HG02678 (cell line): Measurements from ENCODE around the gene MTAP.

ENCODE experiments used
- ATAC-seq: cut with Tn5 transposase; IDR thresholded peaks from one replicate; pipeline ENCODE4 v1.9.1; 2021; ENCODE audit warnings: mild to moderate bottlenecking, moderate library complexity; ENCODE audit not compliant: unreplicated experiment

MTAP gene

GRCh38 chr9:21802418-21803000, at the start of gene MTAP:
MTAP (plus strand) TSS chr9:21802636; CDS start chr9:21802749, 113 bp downstream.
- ATAC-seq: peak; percentile 88

DNA sequence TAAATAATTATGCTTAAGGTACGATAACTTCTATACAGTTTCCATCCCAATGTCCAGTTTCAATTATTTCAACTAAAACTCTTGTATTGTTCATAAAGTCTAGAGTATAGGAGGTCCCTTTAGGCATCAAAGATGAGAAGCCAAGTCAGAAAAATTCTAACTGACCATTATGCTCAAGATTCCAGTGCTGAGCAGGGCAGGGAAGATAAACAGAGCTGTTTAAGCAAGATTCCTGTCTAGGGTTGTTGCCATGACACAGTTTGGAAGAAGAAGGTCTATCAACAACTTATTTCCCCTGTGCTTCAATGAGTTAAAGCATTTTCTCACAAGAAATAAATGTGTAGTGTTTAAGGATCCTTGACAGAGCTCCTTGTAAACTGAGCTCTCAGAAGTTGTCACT, 48.9 kb upstream of the MTAP start:
- ATAC-seq: no peak

GRCh38 chr9:21754741-21755140, 47.7 kb upstream of the MTAP start:
- no peak for ATAC-seq

- ATAC-seq: no peak
Observed at GRCh38 chr9:21758540-21758939, 43.9 kb upstream of the MTAP start.

GRCh38 chr9:21761309-21761901, 41.0 kb upstream of the MTAP start:
- peak; percentile 90 for ATAC-seq

GRCh38 chr9:21762064-21762463, 40.4 kb upstream of the MTAP start:
- ATAC-seq: no peak

DNA sequence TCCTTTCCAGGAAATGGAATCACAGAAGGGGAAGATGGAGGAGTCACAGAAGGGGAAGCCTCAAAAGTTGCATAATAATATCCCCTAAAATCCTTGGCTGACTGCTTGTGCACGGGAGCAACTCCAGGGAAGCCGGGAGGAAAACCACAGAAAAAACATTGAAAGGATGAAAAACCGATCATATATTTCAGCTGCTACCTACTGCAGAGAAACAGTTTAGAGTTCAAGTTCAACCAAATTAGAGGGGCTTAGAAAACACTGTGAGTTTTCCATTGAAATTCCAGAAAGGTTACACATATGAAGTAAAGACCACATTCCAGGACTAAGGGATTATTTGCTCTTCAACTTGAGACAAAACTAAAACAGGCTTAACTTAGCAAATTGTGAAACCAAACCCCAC, 37.6 kb upstream of the MTAP start:
- no peak for ATAC-seq

GRCh38 chr9:21766096-21766495, 36.3 kb upstream of the MTAP start:
- ATAC-seq: no peak

- no peak for ATAC-seq
Observed at GRCh38 chr9:21770871-21771560, 31.4 kb upstream of the MTAP start.

DNA sequence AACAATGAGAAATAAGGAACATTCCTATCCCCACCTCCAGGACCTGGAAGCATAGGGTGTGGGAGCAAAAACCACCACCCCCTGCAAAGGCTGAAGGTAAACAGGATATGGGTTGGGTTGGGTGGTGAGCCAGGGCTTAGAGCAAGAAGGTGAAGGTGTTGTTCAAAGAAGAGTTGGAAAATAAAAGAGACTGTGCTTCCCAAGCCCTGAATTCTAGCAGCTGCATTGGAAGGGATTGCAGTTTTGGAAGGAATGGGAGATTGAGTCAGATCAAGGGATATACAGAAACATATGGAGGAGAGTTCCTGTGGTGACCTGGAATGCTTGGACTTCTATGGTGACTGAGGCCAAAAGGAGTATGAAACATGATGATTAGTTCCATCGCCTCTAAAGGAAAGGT, 24.7 kb upstream of the MTAP start:
- ATAC-seq: no peak

DNA sequence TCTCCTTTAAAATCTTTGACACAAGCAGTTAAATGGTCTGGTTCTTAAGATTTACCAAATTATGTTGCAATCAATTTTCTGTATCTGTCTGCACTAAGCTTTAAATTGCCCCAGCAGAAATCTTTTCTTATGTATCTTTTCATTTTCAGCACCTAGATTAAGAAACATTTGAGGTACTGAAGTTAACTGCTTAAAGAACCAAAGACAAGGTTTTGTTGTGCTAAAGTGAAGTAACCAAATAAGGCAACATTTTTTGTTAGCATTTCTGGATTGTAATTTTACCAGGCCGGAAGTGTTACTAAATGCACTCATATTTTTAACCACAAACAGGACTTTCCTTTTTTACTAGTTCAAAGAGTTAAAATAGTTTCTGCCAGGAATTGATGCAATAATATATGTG, 24.1 kb upstream of the MTAP start:
- ATAC-seq: no peak

DNA sequence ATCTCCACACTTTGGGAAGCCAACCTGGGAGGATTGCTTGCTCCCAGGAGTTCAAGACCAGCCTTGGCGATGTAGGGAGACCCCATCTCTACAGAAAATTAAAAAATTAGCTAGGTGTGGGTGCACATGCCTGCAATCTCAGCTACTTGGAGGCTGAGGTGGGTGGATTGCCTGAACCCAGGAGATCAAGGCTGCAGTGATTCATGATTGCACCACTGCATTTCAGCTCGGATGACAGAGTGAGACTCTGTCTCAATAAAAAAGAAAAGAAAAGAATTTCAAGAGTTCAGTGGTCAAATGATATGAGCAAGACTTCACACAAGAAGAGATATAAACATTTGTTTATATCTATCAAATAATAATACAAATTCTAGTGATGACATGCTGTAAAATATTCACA, 23.0 kb upstream of the MTAP start:
- no peak for ATAC-seq

DNA sequence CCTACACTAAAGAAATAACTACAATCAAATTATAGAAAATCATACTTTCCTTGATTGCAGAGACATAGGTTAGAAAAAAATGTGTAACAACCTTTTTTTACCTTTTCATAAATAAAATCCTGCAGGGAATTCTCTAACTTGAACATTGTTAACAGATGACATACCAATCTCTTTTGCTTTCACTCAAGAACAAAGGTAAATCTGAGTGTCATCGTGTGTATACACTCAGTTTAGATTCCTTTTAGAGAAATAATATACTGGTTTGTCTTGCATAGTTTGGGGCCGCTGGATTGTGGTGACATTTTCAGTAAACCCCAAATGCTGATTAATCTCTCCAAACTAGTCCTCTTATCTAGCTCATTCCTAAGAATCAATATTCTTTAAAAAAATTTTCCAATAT, 20.8 kb upstream of the MTAP start:
- no peak for ATAC-seq

DNA sequence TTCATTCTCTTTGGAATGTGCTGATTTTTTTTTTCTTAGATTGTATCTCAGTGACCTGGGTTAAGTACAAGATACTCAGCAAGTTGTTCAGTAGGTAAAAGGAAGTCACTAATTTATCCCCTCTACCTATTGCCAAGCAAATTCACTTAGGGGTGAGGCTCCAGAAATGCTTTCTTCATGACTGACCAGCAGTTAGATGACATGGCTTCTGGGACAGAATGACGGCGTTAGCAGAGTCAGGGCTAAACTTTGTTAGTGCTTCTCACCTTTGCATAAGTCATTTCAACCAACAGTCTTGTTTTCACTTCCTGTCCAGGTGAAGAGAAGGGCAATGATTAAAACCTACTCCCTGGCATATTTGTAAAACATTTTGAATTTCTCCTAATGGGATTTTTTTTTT, 20.2 kb upstream of the MTAP start:
- no peak for ATAC-seq

DNA sequence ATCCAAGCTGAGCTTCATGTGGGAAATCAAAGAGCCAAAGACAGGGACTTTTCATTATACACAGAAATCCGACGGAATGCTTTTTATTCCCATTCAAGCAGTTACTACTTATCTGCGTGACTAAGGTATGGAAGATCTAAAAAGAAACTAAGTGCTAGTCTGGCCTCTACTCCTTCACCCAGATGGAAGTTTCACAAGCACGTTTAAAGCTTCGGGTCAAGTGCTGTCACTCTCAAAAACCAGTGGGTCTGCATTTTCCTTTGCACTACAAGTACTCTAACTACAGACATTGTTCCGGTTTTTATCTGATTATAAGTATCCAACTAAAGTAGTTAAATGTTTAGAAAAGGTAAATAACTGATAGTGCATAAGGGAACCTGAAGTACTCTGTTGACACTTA, 13.7 kb upstream of the MTAP start:
- no peak for ATAC-seq

DNA sequence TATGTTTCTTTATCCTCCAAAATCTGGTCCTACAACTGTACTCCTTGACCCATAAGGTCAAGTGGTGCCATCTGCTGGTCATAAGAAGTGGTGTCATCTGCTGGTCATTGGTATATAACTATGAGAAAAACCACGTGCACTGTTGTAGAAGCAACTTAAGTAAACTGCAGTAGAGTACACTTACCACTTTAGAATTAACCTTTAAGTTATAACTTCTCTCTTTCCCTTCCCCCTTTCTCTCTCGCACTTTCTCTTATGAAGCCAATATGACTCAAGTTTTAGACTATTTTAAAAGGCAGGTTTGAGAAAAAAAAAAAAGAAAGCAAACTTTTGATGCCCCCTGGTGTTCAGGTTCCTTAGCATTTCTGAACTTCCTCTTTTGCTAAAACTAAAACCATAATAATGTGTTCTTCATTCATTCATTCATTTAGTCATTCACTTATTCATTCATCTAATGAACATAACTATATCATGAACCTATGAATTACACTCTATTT, 12.8 kb upstream of the MTAP start:
- peak; percentile 99 for ATAC-seq

DNA sequence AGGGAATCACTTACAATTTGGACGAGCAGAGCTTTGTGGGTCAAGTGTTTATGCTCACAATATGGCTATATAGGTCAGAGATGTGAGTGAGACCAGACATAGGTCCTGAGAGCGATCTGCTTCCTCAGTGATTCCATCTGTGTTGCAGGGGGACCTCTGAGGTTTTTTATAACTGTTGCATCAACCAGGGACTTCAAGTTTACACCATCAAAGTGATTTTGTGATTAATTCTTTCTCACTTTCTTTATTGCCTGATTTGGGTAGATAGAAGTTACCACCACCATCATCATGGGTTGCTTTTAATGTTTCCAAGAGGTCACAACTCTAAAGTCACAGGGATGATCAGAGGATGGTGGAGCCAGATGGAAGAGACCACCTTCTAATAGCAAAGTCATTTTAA, 7.0 kb upstream of the MTAP start:
- ATAC-seq: no peak

DNA sequence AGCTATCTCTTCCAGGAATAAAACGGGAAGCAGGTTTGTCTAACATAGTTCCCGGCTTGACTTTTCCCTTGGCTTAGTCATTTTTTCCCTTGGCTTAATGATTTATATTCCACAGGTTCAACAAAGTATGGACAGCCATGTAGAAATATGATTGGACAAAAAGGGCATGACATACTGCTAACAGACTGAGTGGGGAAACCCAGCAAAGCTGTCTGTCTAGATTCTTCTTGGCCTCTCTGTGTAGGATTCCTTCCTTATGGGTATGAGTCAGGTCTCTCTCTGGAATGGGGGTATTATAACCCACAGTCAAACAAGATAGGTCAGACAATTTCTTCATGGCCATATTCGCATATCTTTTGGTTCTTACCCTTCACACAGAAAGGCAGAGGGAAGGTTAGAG, 5.7 kb upstream of the MTAP start:
- ATAC-seq: no peak

DNA sequence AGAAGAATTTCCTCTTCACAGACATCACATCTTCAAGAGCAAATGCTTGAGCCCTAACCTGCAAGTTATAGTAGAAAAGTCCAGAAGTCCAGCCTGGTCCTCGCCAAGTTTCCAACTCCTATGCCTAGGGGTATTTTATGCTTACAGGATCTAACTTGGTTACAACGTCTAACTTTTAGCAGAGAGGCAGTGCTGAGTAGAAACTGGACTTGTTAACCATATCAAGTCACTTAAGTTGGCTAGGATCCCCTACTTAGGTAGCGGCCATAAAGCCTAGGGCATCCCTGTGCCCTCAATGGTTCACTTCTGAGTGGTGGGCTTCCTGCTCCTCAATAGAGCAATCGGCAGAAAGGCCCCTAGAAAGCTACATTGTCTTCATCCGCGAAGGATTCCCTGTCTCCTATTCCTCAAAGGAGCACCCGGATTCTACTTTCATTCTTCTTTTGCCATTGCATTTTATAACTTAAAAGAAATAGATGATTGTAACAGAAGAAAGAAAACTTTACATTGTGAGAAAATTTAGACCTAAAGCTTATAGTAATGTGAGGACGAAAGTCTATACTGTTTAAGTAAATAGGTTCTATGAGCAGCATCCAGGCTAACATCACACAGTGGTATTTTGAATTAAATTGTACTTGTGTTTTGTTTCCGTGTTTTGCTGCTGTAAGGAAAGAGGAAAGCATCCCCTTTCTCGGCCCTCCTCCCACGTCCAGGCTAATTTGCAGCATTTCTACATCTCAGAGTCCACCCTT, 1.3 kb upstream of the MTAP start:
- no peak for ATAC-seq

DNA sequence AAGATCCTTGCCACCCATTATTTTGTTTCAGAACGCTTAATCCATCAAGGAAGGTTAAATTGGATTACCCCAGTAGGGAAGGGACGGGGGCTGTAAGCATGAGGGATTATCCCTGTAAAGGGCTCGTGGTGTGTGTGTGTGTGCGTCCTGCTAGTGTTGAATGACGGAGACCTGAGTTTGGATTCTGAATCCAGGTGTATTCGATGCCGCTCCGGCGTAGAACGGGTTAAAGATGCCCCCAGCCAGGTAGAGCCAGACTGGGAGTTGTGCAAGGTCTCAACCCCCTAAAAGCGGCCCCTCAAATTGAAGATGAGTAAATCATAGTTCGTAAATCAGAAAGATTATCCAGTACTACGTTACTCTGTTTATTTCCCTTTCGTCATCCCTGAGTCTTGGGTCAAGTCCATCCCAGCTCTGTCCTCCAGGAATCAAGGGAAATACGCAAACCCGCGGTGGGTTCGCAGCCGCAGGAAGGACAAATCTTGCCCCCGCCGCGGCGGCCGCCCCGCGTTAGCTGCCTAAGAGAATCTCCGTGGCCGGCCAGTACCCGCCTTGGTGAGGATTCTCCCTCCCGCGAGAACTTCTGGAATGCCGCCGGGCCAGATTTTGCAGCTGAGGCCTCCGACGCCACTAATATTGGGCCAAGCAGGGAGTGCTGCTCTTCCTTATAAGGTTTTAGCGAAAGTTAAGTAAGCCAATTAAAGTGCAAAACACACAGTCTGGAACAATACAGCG, 586 bp upstream of the MTAP start:
- peak; percentile 13 for ATAC-seq

GRCh38 chr9:21803649-21804048, 1.2 kb downstream of the MTAP start:
- ATAC-seq: no peak
